Measurements from ENCODE around the gene LRMDA. TPM values are rescaled to one million over a fixed set of nuclear protein-coding genes. Genes with fewer than 3 reads are reported as not detected.

The LRMDA gene
- total RNA-seq, 1 donor from 2014 or later: 6.3 TPM

GRCh38 chr10:76451911-76452310 lies 1020.5 kb downstream of the LRMDA start:
- DNase-seq: no peak

DNA sequence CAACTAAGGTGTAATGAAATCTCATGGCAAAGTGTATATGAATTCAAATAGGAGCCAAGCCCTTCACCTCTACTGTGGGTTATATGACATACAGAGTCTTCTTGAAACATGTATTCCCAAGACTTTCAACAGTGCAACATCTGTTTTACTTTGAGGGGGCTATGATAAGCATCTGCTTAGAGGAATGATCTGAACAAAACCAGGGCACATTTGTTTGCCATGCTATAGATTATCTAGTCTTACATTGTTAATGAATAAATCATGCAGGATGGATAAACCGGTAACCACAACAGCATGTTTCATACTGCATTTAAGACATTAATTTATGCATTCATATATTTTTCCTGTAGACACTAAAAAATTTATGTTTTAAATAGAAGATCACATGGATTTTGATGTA lies 1021.9 kb downstream of the LRMDA start:
- no peak for DNase-seq

DNA sequence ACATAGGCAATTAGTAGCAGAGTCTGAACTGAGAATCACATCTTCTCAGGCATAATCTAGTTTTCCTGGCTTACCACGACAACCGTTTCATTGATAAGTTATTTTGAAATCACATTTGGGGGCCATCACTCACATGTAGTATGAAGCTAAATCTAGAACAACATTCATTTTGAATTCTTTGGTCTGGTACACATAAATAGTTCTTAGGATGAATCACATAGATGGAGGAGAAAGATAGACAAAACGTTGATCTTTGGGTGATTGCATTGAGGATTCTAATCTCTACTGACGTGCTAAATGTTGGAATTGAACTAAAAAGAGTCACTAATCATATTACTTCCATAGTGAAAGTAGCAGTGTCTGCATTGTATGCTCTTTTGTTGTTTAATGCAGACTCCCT lies 1022.6 kb downstream of the LRMDA start:
- no peak for DNase-seq

- DNase-seq: no peak
These were observed 1023.2 kb downstream of the LRMDA start for GRCh38 chr10:76454506-76455140.

DNA sequence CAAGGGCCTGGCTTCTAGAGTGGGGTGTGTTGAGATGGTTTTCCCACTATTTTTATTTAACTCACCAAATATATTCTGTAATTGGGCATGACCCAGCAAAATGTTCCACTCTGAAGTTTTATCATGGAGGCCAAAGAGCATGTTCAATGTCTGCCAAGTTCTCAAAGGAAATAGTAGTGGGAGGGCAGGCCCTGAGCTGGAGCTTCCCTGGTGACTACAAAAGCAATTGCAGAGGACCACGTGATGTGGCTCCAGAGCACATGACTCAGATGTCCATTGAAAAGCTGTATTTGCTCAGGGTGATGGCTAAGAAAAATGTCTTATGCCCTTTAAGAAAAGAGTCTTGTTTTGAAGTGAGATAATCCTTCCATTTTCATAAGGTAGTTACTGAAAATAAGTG lies 1024.8 kb downstream of the LRMDA start:
- no peak for DNase-seq

DNA sequence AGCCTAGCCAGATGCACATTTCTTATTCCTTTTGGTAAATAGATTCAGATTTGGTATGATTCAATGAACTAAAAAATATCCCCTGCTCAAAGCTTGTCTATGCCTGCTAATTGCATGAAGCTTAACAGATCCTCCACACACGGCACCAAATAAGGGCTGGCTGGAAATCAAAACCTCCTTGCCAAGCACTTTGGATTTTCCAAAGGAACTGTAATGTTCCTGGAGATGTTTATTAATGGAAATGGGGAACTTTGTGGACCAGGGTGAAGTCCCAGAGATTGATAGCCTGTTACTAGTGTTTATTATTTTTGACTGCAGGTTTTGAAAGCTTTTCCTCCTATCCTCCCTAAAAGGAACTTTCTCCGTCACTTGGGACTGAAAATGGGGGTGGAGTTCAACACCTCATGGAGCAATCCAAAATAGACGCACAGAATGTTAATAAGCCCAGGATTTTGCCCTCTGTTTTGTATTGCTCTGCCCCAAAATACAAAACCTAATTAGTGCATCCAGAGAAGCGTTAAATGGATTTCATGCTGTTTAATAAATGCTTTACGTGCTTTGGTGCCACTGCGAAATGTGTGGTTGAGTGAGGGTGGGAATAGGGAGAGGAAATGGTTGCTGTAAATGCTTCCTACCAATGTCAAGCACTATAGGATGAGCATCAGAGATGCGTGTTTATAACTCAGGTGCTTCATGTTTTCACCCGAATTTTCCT lies 1027.7 kb downstream of the LRMDA start:
- peak; percentile 77 for DNase-seq

DNA sequence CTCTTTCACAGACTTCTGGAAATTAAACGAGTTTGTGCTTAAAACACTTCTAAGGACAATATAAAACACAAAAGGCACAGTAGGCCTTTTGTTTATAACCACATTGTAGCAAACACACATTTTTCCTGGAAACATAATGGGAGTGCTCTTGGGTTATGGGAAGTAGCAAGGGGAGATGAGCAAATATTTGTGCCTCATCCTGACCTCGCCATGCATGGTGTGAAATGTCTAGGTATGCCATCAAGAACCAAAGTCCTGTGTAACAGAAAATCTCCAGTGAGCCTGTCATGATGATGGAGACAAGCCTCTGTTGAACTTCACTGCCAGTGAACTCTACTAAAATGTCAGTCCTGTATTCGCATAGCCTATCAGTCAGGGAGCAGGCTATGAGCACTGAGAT lies 1029.6 kb downstream of the LRMDA start:
- no peak for DNase-seq

DNA sequence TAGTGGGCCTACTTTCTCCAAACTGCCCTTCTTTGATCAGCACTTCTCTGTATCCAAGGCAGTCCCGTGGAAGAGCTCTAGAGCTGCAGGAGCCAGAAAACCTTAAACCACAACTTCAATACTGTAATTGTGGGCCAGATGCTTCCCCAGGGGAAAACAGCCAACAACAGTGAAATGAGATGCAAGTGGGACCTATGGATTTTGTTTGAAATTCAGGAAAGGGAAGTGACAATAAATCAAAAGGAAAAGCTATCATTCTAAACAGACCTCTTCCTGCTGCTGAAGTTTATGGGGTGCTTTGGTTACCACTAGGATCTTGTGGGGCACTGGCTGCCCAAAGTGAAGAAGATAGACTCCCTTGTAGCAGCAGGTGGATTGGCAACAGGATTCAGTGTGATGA lies 1031.7 kb downstream of the LRMDA start:
- DNase-seq: no peak

GRCh38 chr10:76466836-76467503 lies 1035.5 kb downstream of the LRMDA start:
- DNase-seq: no peak

- no peak for DNase-seq
These were observed 1038.3 kb downstream of the LRMDA start for GRCh38 chr10:76469675-76470074.

DNA sequence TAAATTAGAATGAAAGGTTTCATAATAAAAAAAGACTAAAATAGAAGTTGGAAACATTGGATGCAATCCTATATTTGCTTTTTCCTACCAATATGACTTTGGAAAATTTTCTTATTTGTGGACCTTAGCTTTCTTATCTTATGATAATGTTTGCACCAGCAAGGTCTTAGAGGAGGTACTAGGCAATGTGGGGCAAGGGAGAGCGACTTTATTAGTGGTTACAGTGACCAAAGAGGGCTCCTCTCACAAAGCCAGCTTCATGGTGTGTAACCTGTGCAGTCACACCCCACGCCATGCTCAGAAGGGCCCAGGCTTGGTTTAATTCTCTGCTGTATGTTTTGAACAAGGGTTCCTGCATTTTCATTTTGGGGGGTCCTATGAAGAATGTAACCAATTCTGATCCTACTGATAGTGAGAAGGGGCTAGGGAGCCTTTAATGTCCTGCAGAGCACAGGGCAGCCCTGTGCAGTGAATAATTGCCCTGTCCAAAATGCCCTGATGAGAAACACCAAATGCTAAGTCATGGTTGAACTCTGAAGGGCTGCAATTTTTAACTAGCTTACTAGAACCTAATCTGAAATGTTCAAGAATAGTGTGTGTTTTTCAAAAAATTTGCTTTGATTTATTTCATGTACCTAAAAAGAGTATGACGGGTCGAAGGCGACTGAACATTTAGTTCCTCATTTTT lies 1047.8 kb downstream of the LRMDA start:
- DNase-seq: no peak

DNA sequence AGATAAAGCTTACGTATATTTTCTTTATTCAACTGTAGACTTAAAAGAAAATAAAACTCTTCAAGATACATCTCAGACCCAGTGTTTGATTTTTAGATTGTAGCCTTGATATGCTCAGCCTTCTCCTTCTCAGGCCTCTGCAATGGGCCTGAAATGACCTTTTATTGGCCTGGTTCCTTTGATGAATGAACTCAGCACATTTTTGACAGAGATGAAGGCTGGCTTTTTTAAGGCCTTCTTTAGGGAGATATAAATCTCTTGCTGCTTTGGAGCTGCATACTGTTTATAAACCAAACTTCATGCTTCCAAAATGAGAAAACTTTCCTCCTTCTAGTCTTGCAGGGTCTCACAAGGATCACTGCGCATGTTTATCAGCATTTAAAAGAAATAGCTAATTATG lies 1049.8 kb downstream of the LRMDA start:
- no peak for DNase-seq

DNA sequence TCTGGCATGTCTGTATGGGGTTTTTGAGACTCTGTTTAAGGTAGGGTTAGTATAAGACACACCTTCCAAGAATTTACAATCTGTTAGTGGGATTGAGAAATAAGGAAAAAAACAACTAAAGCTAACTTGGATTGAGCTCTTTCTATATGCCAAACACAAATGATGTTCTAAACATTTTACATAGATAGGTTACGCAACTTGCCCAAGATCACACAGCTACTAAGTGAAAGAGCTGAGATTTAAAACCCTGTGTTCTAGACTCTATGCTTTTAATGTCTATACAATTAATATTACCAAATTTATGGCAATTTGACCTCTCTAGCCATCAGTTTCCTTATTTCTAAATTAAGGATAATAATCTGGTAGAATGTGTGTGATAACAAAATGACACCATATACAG lies 1056.2 kb downstream of the LRMDA start:
- DNase-seq: no peak

GRCh38 chr10:76488602-76489001 lies 1057.2 kb downstream of the LRMDA start:
- no peak for DNase-seq

GRCh38 chr10:76491216-76491615 lies 1059.8 kb downstream of the LRMDA start:
- DNase-seq: no peak

DNA sequence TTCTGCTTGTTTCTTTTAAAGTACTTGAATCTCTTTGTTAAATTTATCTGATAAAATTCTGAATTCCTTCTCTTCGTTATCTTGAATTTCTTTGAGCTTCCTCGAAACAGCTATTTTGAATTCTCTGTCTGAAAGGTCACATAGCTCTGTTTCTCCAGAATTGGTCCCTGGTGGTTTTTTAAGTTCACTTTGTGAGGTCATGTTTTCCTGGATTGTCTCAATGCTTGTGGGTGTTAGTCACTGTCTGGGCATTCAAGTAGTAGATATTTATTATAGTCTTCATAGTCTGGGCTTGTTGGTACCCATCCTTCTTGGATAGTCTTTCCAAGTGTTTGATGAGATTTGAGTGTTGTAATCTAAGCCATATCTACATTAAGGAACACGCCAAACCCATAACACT lies 1060.6 kb downstream of the LRMDA start:
- no peak for DNase-seq

DNA sequence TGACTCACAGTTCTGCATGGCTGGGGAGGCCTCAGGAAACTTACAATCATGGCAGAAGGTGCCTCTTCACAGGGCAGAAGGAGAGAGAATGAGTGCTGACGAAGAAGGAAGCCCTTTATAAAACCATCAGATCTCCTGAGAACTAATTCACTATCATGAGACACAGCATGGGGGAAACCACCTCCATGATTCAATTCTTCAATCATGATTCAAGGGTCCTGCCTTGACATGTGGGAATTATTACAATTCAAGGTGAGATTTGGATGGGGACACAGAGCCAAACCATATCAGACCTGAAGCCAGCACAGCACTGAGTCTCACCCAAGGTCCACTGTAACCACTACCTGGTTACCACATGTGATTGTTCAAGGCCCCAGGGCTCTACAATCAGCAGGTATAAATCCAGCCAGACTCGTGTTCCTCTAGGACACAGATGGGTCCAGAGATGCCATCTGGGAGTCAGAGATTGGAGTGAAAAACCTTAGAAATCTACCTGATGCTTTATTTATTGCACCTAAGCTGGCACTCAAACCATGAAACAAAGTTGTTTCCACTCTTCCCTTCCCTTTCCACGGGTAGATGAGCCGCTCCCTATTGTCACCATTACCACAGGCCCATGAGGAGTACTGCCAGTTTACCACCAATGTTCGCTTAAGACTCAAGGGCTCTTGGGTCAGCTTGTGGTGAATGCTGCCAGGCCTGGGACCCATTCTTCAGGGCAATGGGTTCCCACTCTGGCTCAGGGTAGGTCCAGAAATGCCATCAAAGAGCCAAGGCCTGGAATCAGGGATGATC lies 1061.5 kb downstream of the LRMDA start:
- no peak for DNase-seq

- DNase-seq: no peak
These were observed 1066.2 kb downstream of the LRMDA start for GRCh38 chr10:76497666-76498065.

DNA sequence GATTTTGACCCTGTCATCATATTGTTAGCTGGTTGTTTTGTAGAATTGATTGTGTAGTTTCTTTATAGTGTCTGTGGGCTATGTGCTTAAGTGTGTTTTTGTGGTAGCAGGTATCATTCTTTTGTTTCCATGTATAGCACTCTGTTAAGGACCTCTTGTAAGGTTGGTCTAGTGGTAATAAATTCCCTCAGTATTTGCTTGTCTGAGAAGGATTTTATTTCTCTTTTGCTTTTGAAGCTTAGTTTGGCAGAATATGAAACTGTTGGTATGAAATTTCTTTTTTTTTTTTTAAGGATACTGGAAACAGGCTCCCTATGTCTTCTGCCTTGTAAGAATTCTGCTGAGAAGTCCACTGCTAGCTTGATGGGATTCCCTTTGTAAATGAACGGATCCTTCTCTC lies 1073.4 kb downstream of the LRMDA start:
- DNase-seq: no peak

- no peak for DNase-seq
These were observed 1078.0 kb downstream of the LRMDA start for GRCh38 chr10:76509446-76509845.

DNA sequence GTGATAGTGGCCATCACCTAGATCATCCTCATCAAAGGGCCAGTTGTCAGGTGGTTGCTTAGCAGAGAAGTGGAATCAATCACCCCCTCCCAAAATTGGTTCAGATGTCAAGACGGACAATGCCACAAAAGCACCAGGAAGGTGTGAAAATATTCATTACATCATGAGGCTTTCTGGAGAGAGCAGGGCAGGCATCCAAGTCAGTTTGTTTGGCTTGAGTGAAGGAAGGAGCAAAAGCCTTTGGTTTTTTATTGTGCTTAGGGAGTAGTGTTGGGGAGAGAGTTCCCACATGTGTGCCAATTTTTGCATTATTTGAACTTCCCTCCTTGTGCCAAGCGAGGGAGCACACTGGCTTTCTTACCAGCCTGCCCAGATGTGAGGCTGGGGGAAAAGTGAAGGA lies 1082.9 kb downstream of the LRMDA start:
- no peak for DNase-seq

GRCh38 chr10:76514869-76515268 lies 1083.4 kb downstream of the LRMDA start:
- DNase-seq: no peak
